Activated naive CD8-positive, alpha-beta T cell treated with anti-CD3 and anti-CD28 coated beads, Interleukin-2, amount 50 U/mL, for 16 hours (primary cell): ENCODE measurements around the gene DIPK1A.
"Not testable (repeated sequence)": the region's sequence is repeated elsewhere in the genome, so short reads cannot be mapped to it uniquely, and the experiment has no call there.

ENCODE experiments used
- DNase-seq: peaks from one replicate; pipeline ENCODE4 v3.0.0-alpha.2; 2020; ENCODE audit warnings: low read depth, low spot score

Gene DIPK1A

DNA sequence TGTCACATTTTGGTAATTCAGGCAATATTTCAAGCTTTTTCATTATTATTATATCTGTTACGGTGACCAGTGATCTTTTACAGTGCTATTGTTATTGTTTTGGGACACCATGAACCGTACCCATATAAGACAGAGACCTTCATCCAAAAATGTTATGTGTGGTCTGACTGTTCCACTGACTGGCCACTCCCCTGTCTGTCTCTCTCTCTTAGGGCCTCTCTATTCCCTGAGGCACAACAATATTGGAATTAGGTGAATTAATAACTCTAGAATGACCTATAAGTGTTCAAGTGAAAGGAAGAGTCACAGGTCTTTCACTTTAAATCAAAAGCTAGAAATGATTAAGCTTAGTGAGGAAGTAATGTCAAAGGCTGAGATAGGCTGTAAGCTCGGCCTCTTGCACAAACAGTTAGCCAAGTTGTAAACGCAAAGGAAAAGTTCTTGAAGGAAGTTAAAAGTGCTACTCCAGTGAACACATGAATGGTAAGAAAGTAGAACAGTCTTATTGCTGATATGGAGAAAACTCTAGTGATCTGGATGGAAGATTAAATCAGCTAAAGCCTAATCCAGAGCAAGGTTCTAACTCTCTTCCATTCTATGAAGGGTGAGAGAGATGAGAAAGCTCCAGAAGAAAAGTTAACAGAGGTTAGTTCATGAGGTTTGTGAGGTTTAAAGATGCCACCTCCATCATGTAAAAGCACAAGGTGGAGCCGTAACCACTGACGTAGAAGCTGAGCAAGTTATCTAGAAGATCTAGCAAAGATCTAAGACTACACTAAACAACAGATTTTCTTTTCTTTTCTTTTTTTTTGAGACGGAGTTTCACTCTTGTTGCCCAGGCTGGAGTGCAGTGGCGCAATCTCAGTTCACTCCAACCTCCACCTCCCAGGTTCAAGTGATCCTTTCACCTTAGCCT, 19.7 kb upstream of the DIPK1A start:
- DNase-seq, result no peak

DNA sequence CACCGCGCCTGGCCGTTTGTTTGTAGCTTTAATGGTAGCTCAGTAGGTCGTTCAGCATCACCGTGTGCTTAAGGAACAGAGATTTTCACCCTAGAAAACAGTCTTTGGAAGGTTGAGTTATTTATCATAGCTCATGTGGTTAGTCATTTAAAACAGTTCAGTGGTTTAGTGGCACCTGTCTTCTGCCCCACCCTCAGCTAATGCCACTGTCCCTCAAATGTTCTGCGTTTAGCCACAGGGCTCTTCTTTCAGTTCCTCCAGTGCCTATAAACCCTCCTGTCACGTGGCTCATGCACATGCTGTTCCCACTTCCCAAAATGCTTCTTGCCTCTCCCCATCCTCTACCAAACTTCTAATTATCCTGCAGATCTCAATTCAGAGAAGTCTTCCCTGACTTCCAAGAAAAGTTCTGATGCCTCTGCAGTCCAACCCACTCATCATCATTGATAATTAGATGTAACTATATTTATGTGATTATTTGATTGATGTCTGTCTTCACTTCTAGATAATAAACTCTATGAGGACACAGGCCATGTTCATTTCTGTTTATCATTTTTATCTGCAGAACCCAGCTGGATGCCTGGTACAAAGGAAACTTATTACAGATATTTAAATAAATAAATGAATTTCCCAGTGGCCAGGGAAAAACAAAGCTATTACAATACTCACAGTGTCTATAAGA, 14.4 kb upstream of the DIPK1A start:
- no peak for DNase-seq

DNA sequence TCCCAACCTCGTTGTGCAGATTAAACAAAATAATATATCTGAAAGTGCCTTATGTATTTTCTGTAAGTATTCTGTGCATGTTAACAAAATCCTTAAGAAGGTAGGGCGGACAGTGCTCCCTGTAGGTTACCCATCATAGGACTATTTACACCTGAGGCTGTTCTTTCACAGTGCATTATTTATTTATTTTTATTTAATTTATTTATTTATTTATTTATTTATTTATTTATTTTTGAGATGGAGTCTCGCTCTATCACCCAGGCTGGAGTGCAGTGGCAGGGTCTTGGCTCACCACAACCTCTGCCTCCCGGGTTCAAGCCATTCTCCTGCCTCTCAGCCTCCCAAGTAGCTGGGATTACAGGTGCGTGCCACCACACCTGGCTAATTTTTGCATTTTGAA, 12.8 kb upstream of the DIPK1A start:
- not testable (repeated sequence) for DNase-seq

DNA sequence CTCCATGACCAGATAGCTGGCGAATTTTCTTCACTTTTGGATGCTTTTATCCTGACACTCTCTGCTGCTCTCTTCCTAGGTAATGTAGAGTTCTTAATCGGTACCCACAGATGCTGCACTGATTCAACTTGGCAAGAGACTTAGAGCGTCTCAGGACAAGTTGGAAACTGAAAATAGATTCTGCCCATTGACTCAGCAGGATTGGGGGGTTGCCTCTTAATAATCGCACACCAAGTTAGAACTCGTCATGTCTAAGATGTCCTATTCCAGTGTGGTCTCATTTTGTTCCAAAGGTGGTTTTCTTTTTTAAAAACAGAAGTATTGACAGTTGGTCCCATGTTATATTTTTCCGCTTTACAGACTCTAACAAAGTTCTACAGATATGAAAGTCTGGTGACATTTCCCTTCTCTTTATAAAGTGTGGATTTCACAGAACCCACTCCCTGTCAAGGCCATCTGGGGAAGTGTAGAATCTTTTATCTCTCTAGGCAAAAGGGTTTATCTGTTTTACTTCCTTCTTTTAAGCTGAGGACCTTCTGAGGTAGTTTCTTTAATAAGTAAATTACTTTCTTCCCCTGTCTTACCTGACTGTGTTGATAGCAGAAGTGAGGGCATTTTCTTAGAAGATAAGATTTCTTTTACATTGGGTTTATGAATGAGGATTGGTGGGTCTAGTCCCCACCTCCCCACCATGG, 12.1 kb upstream of the DIPK1A start:
- DNase-seq, result no peak

DNA sequence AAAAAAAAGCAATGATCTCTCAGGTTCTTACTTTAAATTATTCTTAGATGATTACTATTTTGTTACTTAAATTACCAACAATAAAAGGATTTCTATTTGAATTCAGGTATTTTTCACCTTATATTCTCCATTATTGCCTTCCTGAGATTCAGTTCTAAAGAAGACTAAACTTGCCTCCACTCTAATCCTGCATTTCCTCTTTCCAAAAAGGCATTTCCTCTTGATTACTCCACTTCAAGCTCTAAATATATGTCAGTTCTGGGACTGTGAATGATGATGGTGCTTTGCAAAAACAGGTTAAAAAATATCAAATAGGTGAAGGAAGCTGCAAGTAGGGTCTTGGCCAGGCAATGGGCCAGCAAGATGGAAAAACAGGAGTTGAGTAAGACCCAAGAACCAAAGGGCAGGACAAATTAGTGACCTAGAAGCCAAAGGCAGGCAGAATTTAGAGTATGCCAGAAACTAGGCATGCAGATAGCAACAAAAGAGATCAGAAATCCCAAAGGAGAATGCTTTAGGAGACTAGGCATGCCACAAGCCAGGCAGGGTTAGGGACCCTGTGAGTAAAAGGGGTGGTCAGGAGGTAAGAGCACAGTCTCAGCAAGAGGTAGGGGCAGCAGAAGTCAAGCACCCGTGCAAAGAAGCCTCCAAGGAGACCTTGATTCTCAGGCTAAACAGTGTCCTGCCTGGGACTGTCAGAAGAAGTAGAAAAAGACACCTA, 11.3 kb upstream of the DIPK1A start:
- DNase-seq, result no peak

DNA sequence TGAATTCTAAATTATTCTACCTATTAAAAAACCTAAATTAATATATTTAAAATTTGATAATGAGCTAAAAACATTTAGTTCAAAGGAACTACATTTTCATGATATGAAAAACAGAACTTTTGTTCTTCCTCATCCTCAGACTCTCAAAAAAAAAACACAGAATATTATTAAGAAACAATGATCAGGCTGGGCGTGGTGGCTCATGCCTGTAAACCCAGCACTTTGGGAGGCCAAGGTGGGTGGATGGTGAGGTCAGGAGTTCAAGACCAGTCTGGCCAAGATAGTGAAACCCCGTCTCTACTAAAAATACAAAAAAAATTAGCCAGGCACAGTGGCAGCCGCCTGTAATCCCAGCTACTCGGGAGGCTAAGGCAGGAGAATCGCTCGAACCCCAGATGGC, 10.7 kb upstream of the DIPK1A start:
- not testable (repeated sequence) for DNase-seq

DNA sequence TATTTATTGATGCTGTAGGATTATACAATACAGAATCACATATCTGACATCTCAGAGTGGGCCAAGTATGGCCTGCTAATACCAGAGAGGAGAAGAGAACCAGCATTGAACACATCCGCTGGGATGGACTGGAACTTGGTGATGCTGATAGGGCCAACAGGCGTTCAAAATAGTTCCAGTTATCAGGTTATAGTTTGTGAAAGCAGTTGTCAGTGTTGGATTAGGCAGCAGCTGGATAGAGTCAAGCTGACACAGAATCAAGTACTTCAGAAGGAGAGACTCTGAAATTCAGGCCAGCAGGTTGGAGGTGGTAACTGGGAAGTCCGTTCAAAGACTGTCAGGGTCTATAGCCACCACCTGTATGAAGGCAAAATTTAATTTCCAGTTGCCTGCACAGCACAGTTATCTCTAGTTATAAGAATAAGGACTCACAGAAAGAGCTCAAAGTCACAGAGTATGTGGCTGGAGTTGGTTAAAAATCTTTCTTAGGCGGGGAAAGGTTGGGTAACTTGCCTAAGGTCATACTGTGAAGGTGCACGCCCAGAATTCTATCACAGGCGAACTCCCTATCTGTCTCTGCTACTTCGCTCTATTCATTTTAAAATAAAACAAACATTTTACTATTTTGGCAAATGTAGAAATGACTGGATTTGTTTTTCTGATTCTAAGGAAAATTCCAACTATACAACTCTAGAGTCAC, 9.9 kb upstream of the DIPK1A start:
- no peak for DNase-seq

DNA sequence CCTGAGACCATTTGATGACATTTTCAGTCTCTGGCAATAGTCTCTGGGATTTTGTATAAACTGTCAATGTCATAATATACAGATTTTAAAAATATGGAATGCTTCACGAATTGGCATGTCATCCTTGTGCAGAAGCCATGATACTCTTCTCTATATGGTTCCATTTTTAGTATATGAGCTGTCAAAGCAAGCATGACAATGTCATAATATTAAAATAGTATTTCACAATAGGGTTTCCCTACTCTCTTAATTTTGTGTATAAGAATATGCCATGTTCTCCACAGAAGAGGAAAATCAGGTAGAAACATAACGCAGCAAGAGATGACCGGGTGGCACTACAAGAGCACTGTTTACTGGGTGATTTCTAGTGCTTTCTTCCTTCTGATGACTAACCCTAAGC, 8.3 kb upstream of the DIPK1A start:
- no peak for DNase-seq

DNA sequence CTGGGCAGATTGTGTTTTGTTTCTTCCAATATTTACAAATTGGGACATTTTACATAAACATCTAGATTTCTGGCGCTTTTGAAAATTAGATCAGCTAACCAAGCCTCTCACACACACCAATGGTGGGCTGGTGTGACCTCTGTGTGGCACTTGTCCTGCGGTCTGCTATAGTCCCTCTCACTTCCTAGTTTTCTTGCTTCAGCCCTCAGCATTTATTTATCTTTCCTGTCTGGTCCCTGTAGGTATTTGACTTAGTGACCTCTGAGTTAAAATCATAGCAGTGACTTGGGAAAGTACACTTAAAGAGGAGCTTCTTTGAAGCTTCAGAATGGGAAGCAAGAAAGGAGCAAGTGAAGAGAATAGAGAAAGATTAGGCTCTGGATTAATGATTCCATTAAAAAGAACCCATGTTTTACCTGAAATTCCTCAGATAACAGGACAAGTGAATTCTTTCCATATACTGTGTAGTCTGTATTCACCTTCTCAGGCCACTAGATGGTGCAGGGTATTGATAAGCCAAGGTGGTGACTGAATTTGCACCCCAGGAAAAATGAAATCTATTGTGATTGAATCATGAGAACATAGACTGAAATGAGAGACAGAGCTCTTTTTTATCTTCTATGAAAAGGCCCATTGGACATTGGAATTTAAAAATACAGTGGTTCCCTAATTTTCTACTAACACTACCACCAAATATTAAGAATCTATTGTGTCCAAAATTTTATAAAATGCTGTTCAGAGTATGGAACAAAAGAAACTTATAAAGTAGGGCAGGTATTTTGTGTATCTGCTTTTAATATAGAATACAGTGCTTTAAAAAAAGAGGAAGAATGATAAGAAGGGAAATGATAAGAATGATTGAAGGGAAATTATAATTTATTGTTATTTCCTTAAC, 7.1 kb upstream of the DIPK1A start:
- no peak for DNase-seq

DNA sequence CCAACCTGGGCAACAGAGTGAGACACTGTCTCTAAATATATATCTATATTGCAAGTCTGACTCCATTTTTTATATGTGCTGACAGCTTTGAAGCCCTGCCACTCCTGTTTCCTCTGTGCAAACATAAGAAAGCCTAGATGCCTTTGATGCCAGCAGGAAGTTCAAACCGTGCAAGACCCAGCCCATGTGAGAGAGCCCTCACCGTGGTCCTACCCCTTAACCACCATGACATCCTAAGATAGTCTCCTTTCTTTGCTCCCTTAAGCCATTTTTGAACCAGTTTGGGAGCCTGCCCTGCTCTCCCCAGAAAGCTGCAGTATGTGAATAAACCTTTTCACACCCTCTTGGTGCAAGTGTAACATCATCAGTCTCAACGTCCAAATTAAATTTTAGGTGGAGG, 3.7 kb upstream of the DIPK1A start:
- DNase-seq, result no peak

DNA sequence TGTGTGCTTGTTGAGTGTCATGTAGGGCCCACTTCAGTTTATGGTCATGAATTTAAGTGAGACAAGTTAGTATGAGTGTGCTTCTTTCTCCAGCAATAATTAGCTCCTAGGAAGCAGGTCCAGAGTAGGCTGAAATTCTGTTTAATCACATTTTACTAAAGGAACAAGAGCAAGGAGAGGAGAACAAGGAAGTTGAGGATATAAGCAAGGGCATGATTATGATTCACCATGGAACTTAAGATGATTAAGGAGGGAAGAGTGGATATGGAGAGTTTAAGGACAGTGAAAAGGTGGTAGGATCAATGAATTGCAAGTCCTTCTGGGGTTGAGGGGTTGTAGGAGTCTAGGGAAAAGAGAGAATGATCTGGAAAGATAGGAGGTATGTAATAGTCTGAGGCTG, 3.1 kb upstream of the DIPK1A start:
- no peak for DNase-seq

DNA sequence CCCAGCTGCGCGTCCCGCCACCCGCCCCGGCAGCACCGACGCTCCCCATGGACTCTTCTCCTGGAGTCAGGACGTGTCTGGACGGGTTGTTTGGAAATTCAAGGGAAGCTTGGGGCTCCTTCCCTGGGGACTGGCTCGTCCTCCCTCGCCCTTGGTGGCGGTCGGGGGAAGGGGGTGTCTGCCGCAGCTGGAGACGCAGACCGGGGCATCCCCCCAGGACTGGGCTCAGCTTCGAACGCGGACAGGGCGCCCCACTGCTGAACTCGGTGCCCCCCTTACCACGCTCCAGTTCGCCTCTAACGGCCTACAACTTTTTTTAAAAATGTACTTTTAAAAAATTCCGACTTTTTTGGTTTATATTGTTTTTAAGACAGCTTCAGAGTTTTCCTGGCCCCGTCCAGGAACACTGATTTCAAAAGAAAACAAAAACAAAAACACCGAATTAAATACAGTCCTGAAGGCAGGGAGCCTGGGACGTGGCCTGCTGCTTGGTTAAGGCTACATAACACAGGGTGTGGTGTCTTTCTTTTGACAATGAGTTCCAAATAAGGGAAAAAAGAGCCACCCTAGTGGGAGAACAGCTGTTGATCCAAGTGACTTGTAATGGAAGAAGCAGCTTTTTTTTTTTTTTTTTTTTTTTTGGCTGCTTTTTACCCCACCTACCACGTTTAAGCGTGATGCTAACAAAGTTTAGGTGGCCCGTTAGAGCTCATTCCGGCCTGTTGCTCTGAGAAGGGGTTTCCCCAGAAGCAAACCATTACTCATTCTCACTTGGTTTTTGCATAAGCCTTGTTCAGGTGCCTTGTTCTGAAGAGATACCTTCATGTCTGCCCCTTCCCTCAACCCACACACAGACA, 862 bp upstream of the DIPK1A start:
- DNase-seq, result peak; percentile 35

DNA sequence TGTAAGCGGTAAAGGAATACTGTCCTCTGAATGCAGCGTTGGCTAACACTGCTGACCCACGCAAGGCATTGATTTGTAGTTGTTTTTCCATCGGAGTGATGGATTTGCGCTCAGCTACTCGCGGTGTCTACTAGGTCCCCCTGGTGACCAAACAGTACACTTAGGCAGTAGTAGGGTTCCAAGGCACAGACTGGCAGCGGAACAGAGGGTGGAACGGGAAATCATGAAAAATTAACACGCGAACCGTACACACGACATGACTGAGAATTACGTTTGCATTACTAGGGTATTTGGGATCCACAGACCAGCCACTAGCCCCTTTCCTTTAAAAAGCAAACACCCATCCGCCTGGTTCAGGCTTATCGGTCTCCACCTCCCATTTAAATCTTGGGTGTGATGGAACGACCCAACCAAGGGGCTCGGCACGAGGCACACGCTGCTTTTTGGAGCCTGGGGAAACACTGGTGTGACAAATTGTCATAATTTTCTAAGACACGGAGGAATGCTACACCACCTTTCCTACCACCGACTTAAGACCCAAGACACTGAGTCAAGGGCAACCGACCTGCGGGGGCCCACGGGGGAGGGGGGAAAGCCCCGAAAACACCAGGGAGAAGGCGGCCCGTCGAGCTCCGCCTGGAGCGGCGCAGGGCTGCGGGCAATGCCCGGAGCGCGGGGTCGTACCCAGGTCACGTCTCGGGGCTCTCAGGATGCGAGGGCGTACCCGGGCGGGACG, 699 bp downstream of the DIPK1A start:
- peak; percentile 29 for DNase-seq

DNA sequence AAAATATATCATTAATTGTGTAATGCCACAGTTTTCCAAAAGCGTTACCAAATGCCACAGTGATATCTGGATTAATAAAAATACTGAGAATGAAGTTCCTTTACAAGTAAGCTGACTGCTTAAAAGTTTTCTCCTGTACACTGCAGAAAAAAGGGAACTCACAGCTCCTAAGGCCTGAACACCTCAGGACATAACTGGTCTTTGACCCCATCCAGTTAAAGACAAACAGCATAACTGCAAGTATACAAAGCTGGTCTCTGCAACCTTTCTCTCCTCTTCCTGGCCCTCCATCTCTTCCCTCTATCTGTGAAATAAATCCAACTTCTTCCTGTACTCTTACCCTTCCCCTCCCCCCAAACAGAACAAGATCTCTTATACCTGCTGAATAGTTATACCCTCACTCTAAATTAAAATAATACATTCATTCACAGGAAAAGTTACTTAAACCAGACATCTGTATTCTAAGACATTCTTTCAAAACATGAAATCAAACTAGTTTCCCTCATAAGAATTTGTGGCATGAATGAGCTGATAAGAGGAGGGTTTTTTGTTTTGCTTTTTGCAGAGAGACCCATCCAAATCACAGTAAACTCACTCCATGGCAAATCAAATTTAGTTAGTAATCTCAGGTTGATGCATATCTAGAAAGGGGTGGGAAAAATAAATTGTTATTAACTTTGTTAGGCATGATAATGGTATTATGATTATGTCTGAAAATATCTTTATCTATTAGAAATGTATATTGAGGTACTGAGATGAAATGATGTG, 2.9 kb downstream of the DIPK1A start:
- no peak for DNase-seq

DNA sequence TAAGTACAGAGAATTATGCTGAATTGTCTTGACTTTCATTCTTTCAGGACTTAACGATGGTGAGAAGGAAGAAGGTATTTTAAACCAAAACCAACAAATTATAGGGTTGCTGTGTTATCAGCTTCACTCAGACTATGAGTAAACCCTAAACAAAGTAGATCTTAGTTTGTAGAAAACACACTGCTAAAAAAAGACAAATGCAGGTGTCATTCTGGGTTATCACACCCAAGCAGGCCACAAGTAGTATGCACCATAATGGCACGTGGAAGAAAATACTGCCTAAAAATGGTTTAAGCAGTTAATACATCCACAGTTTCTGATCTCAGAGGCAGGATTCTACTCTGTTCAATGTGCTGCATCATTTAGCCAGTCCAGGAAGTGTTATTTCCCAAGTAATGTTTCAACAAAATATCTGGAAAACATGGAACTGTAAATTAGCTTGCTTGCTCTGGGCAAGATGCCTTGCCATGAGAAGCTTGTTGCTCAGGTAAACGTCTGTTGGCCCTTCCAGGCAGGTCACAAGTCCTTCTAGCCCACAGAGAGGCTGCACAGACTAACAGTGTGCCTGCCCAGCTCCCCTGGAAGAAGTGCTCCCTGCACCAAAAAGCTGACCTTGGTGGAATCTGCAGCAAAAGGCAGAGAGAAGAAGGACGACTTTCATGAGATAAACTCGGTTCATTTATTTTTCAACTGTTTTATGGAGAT, 4.1 kb downstream of the DIPK1A start:
- DNase-seq, result no peak

DNA sequence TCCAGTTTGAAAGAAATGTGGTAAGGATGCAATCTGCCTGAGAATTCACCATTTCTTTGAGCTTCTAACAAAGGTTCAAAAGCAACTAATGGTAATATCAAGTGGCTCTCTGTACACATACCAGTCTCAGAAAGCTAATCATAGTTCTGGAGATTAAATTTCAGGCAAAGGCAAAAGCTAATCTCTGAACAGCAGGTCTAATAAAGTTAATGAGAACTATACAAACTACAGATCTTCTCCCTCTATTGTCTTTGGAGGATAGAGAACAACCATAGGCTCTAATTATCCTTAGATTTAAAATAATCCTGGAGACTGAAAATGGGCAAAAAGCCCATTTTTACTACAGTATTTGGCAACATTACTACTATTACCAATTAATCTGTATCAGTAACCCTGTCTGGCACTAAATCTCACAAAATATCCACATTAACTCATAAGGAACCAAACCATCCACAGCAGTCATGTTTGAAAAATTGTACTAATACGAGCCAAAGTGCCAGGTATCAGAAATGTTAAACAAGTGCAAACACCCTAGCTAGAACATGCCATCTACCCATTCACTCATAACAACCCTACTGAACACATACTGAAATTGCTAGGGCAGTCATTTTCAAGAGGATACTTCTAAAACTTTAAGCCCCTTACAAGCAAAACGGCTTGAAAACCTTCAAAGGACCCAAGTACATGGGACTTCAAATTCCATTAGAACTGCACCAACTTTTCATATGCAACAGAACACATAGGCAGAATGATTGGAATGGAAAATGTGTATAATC, 4.8 kb downstream of the DIPK1A start:
- DNase-seq, result no peak
